Raji (cell line): ENCODE results near the gene C11orf42.

ENCODE experiments used
- POLR2A ChIP-seq: IDR thresholded peaks from 2 replicates; pipeline ENCODE4 v1.6.1; 2011; ENCODE audit warnings: low read depth, low read length, control low read depth; ENCODE audit not compliant: insufficient read depth

C11orf42 gene, protein sequence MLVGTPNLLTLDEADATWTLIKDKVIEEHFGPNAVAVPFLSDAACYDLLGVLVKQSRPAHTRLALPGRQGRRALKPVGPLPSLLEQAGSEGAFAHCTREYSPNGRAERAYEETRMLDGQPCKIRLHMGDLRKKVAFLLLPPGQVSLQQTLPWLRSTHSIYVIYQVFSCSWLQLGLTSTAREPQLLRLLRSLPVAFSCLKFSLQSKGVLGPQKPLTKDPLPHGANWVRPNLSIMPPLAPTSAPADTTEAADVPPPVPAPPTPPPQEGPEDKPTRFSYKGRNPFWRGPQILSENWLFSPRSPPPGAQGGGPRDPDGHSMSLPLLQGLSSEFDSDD

DNA sequence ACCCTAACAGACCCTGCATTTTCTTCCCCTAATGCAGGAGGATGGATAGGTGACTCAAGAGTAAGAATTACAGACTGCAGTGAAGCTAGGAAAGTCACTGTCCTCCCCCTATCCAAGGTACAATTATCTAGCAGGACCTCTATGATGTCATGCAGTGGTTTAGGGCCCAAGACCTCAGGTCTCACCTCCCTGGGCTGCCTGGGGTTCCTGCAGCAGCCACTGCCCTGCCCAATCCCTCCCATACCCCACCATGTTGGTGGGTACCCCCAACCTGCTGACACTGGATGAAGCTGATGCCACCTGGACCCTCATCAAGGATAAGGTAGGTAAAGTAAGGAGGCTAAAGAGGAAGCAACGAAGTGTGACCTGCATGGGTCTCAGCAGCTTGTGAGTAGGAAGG is at the start of gene C11orf42:
TSS of gene C11orf42 (plus strand) at position 192 of the 400 bp plus-strand sequence. CDS start at position 251, 59 bp downstream.
- no peak for TF ChIP-seq POLR2A

GRCh38 chr11:6156628-6157359 is 48.6 kb upstream of the C11orf42 start:
- TF ChIP-seq POLR2A: no peak

DNA sequence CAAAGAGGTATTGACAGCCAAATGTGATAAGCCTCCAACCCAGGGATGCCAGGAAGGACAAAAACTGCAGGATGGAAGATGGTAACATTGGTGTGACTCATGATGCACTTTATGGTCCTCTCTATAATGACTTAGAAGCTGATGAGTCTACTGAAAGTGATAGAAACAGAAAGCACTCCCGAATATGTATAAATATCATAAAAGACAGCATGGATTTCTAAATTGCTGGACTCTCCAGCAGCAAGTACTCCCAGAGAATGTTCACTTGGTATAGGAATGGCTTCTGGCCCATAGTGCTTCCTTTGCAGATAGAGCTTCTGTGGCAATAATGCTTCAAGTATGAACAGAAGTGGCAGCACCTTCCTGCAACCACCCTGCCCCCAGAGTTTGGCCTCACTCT is 35.1 kb upstream of the C11orf42 start, which contains the start of gene OR52B2:
TSS of gene OR52B2 (minus strand) at position 101 of the 400 bp plus-strand sequence. CDS start at position 101, 0 bp downstream.
- TF ChIP-seq POLR2A: no peak

DNA sequence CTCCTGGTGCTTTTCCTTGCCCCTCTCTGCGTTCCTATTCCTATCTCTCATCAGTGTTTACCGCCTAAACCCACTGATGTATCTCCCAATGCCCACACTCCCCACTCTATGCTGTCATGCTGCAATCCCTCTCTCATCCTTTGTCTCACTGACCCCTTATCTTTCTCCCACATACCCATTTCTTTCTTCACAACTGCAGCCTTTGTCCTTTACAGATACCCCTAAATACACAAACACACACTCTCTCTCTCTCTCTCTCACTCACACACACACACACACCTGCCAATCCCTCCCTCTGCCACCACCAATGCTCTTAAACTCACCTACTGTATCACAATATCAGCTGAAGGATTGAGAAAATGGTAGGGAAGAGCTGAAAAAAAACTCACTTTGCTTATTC is 29.9 kb upstream of the C11orf42 start:
- TF ChIP-seq POLR2A: no peak

- TF ChIP-seq POLR2A: no peak
Observed at GRCh38 chr11:6191742-6192141, 13.6 kb upstream of the C11orf42 start.

DNA sequence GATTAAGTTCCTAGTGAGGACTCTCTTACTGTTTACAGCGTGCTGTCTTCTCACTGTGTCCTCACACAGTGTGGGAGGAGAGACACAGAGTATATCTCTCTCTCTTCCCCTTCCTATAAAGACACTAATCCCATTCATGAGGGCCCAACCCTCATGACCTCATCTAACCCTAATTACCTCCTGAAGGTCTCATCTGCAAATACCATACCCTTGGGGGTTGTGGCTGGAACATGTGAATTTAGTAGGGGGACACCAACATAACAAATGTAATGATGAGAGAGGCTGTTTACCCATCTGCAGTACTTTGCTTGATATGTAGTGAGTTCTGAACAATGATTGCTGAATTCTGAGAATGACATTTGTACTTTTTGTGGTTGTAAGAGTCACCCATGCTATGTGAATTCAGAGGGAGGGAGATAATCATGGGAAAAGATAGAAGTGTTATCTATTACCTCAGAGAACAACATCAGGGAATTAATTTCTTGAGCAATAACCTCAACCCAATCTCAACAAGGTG is 11.2 kb upstream of the C11orf42 start:
- TF ChIP-seq POLR2A: no peak

GRCh38 chr11:6196396-6196795 is 9.0 kb upstream of the C11orf42 start:
- no peak for TF ChIP-seq POLR2A

GRCh38 chr11:6197466-6198200 is 7.7 kb upstream of the C11orf42 start:
- no peak for TF ChIP-seq POLR2A

DNA sequence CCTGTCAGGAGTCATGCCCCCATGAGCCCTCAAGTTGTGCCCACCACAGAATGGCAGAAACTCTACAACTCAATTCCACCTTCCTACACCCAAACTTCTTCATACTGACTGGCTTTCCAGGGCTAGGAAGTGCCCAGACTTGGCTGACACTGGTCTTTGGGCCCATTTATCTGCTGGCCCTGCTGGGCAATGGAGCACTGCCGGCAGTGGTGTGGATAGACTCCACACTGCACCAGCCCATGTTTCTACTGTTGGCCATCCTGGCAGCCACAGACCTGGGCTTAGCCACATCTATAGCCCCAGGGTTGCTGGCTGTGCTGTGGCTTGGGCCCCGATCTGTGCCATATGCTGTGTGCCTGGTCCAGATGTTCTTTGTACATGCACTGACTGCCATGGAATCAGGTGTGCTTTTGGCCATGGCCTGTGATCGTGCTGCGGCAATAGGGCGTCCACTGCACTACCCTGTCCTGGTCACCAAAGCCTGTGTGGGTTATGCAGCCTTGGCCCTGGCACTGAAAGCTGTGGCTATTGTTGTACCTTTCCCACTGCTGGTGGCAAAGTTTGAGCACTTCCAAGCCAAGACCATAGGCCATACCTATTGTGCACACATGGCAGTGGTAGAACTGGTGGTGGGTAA is 6.1 kb upstream of the C11orf42 start, which contains the start of gene OR52W1:
TSS of gene OR52W1 (plus strand) at position 51 of the 637 bp plus-strand sequence. CDS start at position 51, 0 bp downstream.
- TF ChIP-seq POLR2A: no peak

DNA sequence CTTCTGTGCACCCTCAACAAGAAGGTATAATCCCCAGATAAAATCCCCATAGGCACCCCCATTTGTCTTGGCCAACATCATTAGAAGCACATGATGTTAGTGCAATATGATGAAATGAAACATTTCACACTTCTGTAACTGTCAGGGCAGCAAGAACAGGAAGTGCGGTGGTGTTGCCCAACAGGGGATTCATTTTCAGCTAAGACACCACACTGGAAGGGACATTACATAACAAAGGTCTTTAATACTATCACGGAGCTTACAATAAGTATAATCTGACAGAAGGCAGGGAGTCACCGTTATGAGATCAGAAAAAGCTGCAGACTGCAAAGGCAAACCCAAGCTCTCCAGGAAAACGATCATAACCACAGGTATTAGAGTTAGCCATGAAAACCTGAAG is 4.4 kb upstream of the C11orf42 start:
- no peak for TF ChIP-seq POLR2A

GRCh38 chr11:6201481-6201880 is 3.9 kb upstream of the C11orf42 start:
- no peak for TF ChIP-seq POLR2A

DNA sequence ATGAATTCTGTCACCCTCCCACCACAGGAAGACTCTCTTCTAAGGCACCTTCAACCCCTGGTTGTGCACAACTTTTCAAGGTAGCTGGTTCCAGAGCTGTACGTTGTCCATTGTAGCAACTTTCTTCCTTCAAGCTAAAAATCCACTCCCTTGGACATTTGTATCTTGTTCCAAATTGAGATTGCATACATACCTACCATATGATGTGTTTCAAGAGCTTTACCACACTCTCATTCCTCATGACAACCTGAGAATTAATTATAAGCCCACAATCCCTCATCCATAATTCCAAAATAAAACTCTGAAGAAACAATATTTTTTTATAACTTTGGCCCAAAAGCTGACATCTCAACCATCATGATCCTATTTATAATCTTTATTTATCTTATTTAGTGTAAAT is 3.3 kb upstream of the C11orf42 start:
- no peak for TF ChIP-seq POLR2A

DNA sequence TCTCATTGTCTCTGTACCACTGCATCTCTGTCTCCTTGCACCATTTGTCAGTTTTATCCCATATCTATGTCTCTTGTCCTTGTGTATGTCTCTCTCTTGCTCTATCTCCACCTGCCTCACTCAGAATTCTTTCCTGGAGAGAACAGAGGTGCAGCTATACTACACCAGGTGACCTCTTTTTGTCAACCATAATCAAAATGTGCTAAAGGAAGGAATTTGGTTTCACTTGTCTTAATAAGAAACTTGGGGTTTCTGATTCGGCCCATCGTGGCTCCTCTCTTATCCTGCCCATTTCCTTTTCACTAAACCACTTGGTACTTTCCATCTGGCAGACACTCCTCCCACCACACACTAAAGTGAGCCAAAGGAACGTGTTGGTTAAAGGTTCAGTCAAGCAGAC is 2.0 kb upstream of the C11orf42 start:
- no peak for TF ChIP-seq POLR2A

DNA sequence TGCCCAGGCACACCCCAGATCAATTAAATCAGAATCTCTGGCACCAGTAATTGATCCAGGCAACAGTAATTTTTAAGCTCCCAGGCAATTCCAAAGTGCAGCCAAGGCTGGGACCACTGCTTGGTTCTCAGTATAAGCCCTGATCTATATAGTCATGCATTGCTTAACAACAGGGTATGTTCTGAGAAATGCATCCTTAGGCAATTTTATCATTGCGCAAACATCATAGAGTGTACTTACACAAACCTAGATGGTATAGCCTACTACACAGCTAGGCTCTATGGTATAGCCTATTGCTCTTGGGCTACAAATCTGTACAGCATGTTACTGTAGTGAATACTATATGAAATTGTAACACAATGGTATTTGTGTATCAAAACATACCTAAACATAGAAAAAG is 651 bp upstream of the C11orf42 start:
- TF ChIP-seq POLR2A: no peak
